Tibial nerve (tissue), 4 donors: ENCODE measurements around the gene KIF3B.

Source experiments
- CTCF ChIP-seq, 5 experiments: fragments of 200-600 bp in 3 of 5; fragments of 450-650 bp in 2 of 5; sonication (generic) in 3 of 5; IDR thresholded peaks; one replicate each; pipeline ENCODE4 v1.5.1; 2016 to 2019; ENCODE audit warnings: antibody characterized with exemption in 5 of 5, mild to moderate bottlenecking in 3 of 5, moderate library complexity in 2 of 5
- EP300 ChIP-seq, 2 donors: sonication (generic); formaldehyde crosslinking; IDR thresholded peaks; one replicate each; pipeline ENCODE4 v1.6.1; 2017; ENCODE audit warnings: antibody characterized with exemption in 2 of 2, mild to moderate bottlenecking in 1 of 2
- POLR2A ChIP-seq, 2 donors: fragments of 450-650 bp; IDR thresholded peaks; one replicate each; pipeline ENCODE4 v1.6.1; 2017; ENCODE audit warnings: antibody characterized with exemption in 2 of 2, mild to moderate bottlenecking in 2 of 2, moderate library complexity in 2 of 2

GRCh38 chr20:32233286-32233685 lies 44.2 kb upstream of the KIF3B start:
- no peak for TF ChIP-seq CTCF (IDR thresholded peaks at IDR 0.05)
- TF ChIP-seq POLR2A (IDR thresholded peaks at IDR 0.05), result no peak
- no peak for TF ChIP-seq EP300 (IDR thresholded peaks at IDR 0.05)
